GM12892 (cell line): ENCODE data around the gene TSPEAR.

ENCODE experiments used
- POLR2A ChIP-seq: IDR thresholded peaks from 2 replicates; pipeline ENCODE4 v1.6.1; 2011; ENCODE audit warnings: low read depth, low read length, control low read depth
- POLR2AphosphoS5 ChIP-seq: IDR thresholded peaks from 2 replicates; pipeline ENCODE4 v1.6.1; 2011; ENCODE audit warnings: low read depth, low read length, control low read depth
- TAF1 ChIP-seq: IDR thresholded peaks from 2 replicates; pipeline ENCODE4 v1.6.1; 2011; ENCODE audit warnings: low read depth, mild to moderate bottlenecking, control low read depth, low read length, borderline replicate concordance

GRCh38 chr21:44644878-44645277, 66.5 kb downstream of the TSPEAR start:
- no peak for TF ChIP-seq POLR2AphosphoS5
- TF ChIP-seq POLR2A = no peak
- TF ChIP-seq TAF1 = no peak
